H1 (cell line): ENCODE measurements around the gene WNK2. TPM values are rescaled to one million over a fixed set of nuclear protein-coding genes. Genes with fewer than 3 reads are reported as not detected.

Experiments
- ATF2 ChIP-seq: IDR thresholded peaks from 2 replicates; pipeline ENCODE4 v1.6.1; 2012; ENCODE audit warnings: low read length, inconsistent platforms
- CHD1 ChIP-seq: IDR thresholded peaks from 2 replicates; pipeline ENCODE4 v1.6.1; 2012; ENCODE audit warnings: low read depth, low read length, improper control_type of control experiment
- E2F6 ChIP-seq: IDR thresholded peaks from 2 replicates; pipeline ENCODE4 v1.6.1; 2012; ENCODE audit warnings: inconsistent platforms
- GABPA ChIP-seq: IDR thresholded peaks from 2 replicates; pipeline ENCODE4 v1.6.1; 2011; ENCODE audit warnings: mild to moderate bottlenecking, low read length, moderate library complexity, borderline replicate concordance; ENCODE audit not compliant: insufficient read depth
- KDM4A ChIP-seq: IDR thresholded peaks from one replicate; pipeline ENCODE4 v1.7.1; 2012; ENCODE audit warnings: low read depth, mild to moderate bottlenecking, moderate library complexity, low read length, inconsistent platforms; ENCODE audit not compliant: severe bottlenecking
- RBBP5 ChIP-seq: IDR thresholded peaks from 2 replicates; pipeline ENCODE4 v1.7.1; 2012; ENCODE audit warnings: low read depth, mild to moderate bottlenecking, inconsistent platforms, low read length, moderate library complexity, borderline replicate concordance
- RXRA ChIP-seq: IDR thresholded peaks from 2 replicates; pipeline ENCODE4 v1.6.1; 2011; ENCODE audit warnings: low read depth, mild to moderate bottlenecking, low read length, moderate library complexity; ENCODE audit not compliant: insufficient read depth
- SAP30 ChIP-seq: fragments of 300-600 bp; sonication (generic); IDR thresholded peaks from 2 replicates; pipeline ENCODE4 v1.7.1; 2012; ENCODE audit warnings: low read length, moderate library complexity, mild to moderate bottlenecking, inconsistent platforms; ENCODE audit not compliant: insufficient read depth, insufficient replicate concordance
- SIN3A ChIP-seq, 2 experiments: IDR thresholded peaks in 1 of 2; conservative IDR thresholded peaks in 1 of 2; 2 replicates each; pipeline ENCODE4 v1.6.1; 2011 to 2012; ENCODE audit warnings: low read length in 2 of 2, improper control_type of control experiment in 1 of 2, low read depth in 1 of 2, mild to moderate bottlenecking in 1 of 2
- SIRT6 ChIP-seq: IDR thresholded peaks from one replicate; pipeline ENCODE4 v1.7.1; 2012; ENCODE audit warnings: low read length, inconsistent platforms
- TEAD4 ChIP-seq: IDR thresholded peaks from 2 replicates; pipeline ENCODE4 v1.6.1; 2012; ENCODE audit warnings: low read depth, low read length, inconsistent platforms, mixed read lengths
- ZNF274 ChIP-seq: IDR thresholded peaks from 2 replicates; pipeline ENCODE4 v1.7.0; 2012; ENCODE audit warnings: low read length, borderline replicate concordance; ENCODE audit errors: extremely low read depth
- polyA plus RNA-seq, 7 experiments: library from polyadenylated mRNA; depleted of rRNA in 3 of 7; stranded (reverse) in 5 of 7; unstranded in 2 of 7; fragments of >200 nt in 5 of 7; fragments of 200-250 nt in 2 of 7; gene quantifications; 1 replicate in 5 of 7; 2 replicates in 1 of 7; 4 replicates in 1 of 7; pipeline versions ENCODE4 v1.2.1 to v1.2.3, GENCODE V29; 2011 to 2013; ENCODE audit warnings: missing spikeins in 2 of 7, mixed read lengths in 2 of 7
- total RNA-seq: library from RNA; stranded (reverse); fragmentation: NEBNext Ultra II Directional; extraction: Animal tissue kit (Norgen Biotek cat#: 25700); gene quantifications from 2 replicates; pipeline ENCODE4 v1.2.1, GENCODE V29; 2021

Gene WNK2
- total and polyA plus RNA-seq, 2 of the 8 experiments (the other 6 are each of a cell fraction or from before 2014, with no cell fraction given): 12.0 to 87.2 TPM

GRCh38 chr9:93258818-93259489 is 75.0 kb downstream of the WNK2 start (continued):
- TF ChIP-seq SIN3A (conservative IDR thresholded peaks at IDR 0.05 in 1 of 2, IDR thresholded peaks at IDR 0.05 in 1 of 2; ENCODE audit: low read depth in 1 of 2, low read length in 2 of 2) (no peak), SAP30 (no peak), RXRA (no peak), KDM4A (no peak), RBBP5 (no peak), TEAD4 (no peak), E2F6 (no peak), CHD1 (no peak), ATF2 (no peak), GABPA (no peak), SIRT6 (no peak), ZNF274 (no peak)
